T47D (cell line): Measurements from ENCODE around the gene MYL9.
A peak's percentile ranks its signal among the peaks of the same experiment; 100 is the strongest.

Source experiments
- DNase-seq, 2 experiments: peaks; one replicate each; pipeline versions ENCODE4 v3.0.0 to v3.0.0-alpha.2; 2011 to 2012; ENCODE audit warnings: low read depth in 1 of 2, low spot score in 1 of 2
- JUND ChIP-seq: IDR thresholded peaks from 2 replicates; pipeline ENCODE4 v1.6.1; 2012; ENCODE audit warnings: low read depth
- in situ Hi-C: cut with HindIII; loops from 2 replicates; pipeline ENCODE4 v1.10.0; 2016; ENCODE audit warnings: low sequenced_read_pairs, low pct_unique_long_range_greater_than_20kb

Gene MYL9

GRCh38 chr20:36571564-36572504, 30.5 kb downstream of the MYL9 start:
- in situ Hi-C loops, result no loop called here
- no peak for TF ChIP-seq JUND
- DNase-seq, result no peak

GRCh38 chr20:36572701-36573102, 31.4 kb downstream of the MYL9 start:
- DNase-seq, result peak in 1 of 2 experiments; percentile 47
- in situ Hi-C loops, result no loop called here
- TF ChIP-seq JUND, result no peak

- DNase-seq, result peak; percentile 89 to 91
- in situ Hi-C loops, result no loop called here
- no peak for TF ChIP-seq JUND
Measured at GRCh38 chr20:36573103-36573797, 31.9 kb downstream of the MYL9 start, which contains the start of gene TGIF2. TSS of gene TGIF2 (plus strand) at chr20:36573597. CDS start at chr20:36578775, 5,178 bp downstream.

- in situ Hi-C loops, result no loop called here
- DNase-seq, result peak in 1 of 2 experiments; percentile 29
- TF ChIP-seq JUND, result no peak
Measured at GRCh38 chr20:36573798-36574365, 32.6 kb downstream of the MYL9 start.

- TF ChIP-seq JUND, result no peak
- in situ Hi-C loops, result no loop called here
- DNase-seq, result peak; percentile 73 to 78
Measured at GRCh38 chr20:36574366-36575135, 33.2 kb downstream of the MYL9 start.

GRCh38 chr20:36576081-36576445, 34.7 kb downstream of the MYL9 start:
- no peak for TF ChIP-seq JUND
- in situ Hi-C loops, result no loop called here
- no peak for DNase-seq

- no peak for TF ChIP-seq JUND
- in situ Hi-C loops, result no loop called here
- no peak for DNase-seq
Measured at GRCh38 chr20:36578356-36579041, 37.2 kb downstream of the MYL9 start.

GRCh38 chr20:36579996-36580545, 38.8 kb downstream of the MYL9 start:
- in situ Hi-C loops, result no loop called here
- TF ChIP-seq JUND, result no peak
- DNase-seq, result peak in 1 of 2 experiments; percentile 40

GRCh38 chr20:36582322-36582721, 41.0 kb downstream of the MYL9 start:
- no peak for DNase-seq
- no peak for TF ChIP-seq JUND
- in situ Hi-C loops, result no loop called here

- no peak for TF ChIP-seq JUND
- in situ Hi-C loops, result no loop called here
- DNase-seq, result no peak
Measured at GRCh38 chr20:36582821-36583220, 41.5 kb downstream of the MYL9 start.

GRCh38 chr20:36584018-36584481, 42.7 kb downstream of the MYL9 start:
- DNase-seq, result no peak
- no peak for TF ChIP-seq JUND
- in situ Hi-C loops, result no loop called here
